Measurements from ENCODE around the gene AGBL5. TPM values are rescaled to one million over a fixed set of nuclear protein-coding genes. Genes with fewer than 3 reads are reported as not detected.

Gene AGBL5
- total and polyA plus RNA-seq, 2 donors (not counting 1 experiment from before 2014, with no cell fraction given): 19.8 to 20.9 TPM

- no peak overlapping the region for H3K27ac ChIP-seq (ENCODE audit: insufficient read depth, low read length)
- H3K9me3 ChIP-seq (ENCODE audit: control insufficient read depth, insufficient read depth, low read depth, low read length): no peaks in the 10 kb centered on the region
- no peaks in the 10 kb centered on the region for H3K36me3 ChIP-seq (ENCODE audit: control insufficient read depth, insufficient read depth, low read length)
- TF ChIP-seq EZH2 (IDR thresholded peaks at IDR 0.05; ENCODE audit: low read length, missing control alignments): no peak
- TF ChIP-seq, protein P1, sequence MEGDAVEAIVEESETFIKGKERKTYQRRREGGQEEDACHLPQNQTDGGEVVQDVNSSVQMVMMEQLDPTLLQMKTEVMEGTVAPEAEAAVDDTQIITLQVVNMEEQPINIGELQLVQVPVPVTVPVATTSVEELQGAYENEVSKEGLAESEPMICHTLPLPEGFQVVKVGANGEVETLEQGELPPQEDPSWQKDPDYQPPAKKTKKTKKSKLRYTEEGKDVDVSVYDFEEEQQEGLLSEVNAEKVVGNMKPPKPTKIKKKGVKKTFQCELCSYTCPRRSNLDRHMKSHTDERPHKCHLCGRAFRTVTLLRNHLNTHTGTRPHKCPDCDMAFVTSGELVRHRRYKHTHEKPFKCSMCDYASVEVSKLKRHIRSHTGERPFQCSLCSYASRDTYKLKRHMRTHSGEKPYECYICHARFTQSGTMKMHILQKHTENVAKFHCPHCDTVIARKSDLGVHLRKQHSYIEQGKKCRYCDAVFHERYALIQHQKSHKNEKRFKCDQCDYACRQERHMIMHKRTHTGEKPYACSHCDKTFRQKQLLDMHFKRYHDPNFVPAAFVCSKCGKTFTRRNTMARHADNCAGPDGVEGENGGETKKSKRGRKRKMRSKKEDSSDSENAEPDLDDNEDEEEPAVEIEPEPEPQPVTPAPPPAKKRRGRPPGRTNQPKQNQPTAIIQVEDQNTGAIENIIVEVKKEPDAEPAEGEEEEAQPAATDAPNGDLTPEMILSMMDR (conservative IDR thresholded peaks at IDR 0.05 in 1 of 2, IDR thresholded peaks at IDR 0.05 in 1 of 2; ENCODE audit: low read depth in 1 of 2, low read length in 2 of 2): no peak
- H3K4me2 ChIP-seq (ENCODE audit: extremely low read depth, insufficient read depth, low read length): no peak overlapping the region
- no peak for DNase-seq (ENCODE audit: low read depth in 2 of 2)
- H3K9ac ChIP-seq (ENCODE audit: insufficient read depth, low read length): no peak overlapping the region
- H3K4me1 ChIP-seq (ENCODE audit: control insufficient read depth, extremely low read depth, insufficient read depth, low read length): peaks cover 6% of the 10 kb centered on the region
- H4K20me1 ChIP-seq (ENCODE audit: control insufficient read depth, extremely low read depth, insufficient read depth, low read length): peaks cover 1% of the 10 kb centered on the region
- H3K4me3 ChIP-seq (replicated peaks in 1 of 4; ENCODE audit: control extremely low read depth in 1 of 4, insufficient read depth in 1 of 4, low read depth in 3 of 4, low read length in 4 of 4): no peak overlapping the region
- H3K79me2 ChIP-seq (ENCODE audit: control insufficient read depth, insufficient read depth, low read length): no peaks in the 10 kb centered on the region
- no peaks in the 10 kb centered on the region for H3K27me3 ChIP-seq (ENCODE audit: control insufficient read depth, insufficient read depth, low read length)
- H2AFZ ChIP-seq (ENCODE audit: low read length): no peak overlapping the region
Measured at GRCh38 chr2:27008678-27009077, 42.8 kb upstream of the AGBL5 start.

DNA sequence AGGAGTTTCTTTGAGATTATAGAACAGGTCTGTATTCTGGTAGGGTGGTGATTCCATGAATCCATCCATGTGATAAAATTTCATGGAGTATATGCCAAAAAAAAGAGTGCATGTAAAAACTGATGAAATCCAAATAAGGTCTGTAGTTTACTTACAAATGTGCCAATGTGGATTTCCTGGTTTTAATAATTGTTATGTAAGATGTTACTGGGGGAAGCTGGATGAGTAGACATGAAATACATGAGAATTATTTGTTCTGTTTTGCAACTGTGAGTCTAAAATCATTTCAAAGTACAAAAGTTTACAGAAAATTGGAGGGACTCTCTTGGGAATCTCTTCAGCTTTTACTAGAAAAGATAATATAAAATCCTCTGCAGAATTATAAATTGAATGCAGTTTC is 42.4 kb upstream of the AGBL5 start:
- H3K27ac ChIP-seq (ENCODE audit: insufficient read depth, low read length): no peak overlapping the region
- no peak overlapping the region for H3K4me2 ChIP-seq (ENCODE audit: extremely low read depth, insufficient read depth, low read length)
- no peak for TF ChIP-seq EZH2 (IDR thresholded peaks at IDR 0.05; ENCODE audit: low read length, missing control alignments)
- TF ChIP-seq, protein P1 (conservative IDR thresholded peaks at IDR 0.05 in 1 of 2, IDR thresholded peaks at IDR 0.05 in 1 of 2; ENCODE audit: low read depth in 1 of 2, low read length in 2 of 2): no peak
- H3K9me3 ChIP-seq (ENCODE audit: control insufficient read depth, insufficient read depth, low read depth, low read length): no peaks in the 10 kb centered on the region
- no peak overlapping the region for H2AFZ ChIP-seq (ENCODE audit: low read length)
- H3K27me3 ChIP-seq (ENCODE audit: control insufficient read depth, insufficient read depth, low read length): no peaks in the 10 kb centered on the region
- peaks cover 1% of the 10 kb centered on the region for H4K20me1 ChIP-seq (ENCODE audit: control insufficient read depth, extremely low read depth, insufficient read depth, low read length)
- no peak for DNase-seq (ENCODE audit: low read depth in 2 of 2)
- no peaks in the 10 kb centered on the region for H3K36me3 ChIP-seq (ENCODE audit: control insufficient read depth, insufficient read depth, low read length)
- no peak overlapping the region for H3K4me3 ChIP-seq (replicated peaks in 1 of 4; ENCODE audit: control extremely low read depth in 1 of 4, insufficient read depth in 1 of 4, low read depth in 3 of 4, low read length in 4 of 4)
- H3K79me2 ChIP-seq (ENCODE audit: control insufficient read depth, insufficient read depth, low read length): no peaks in the 10 kb centered on the region
- no peak overlapping the region for H3K9ac ChIP-seq (ENCODE audit: insufficient read depth, low read length)
- H3K4me1 ChIP-seq (ENCODE audit: control insufficient read depth, extremely low read depth, insufficient read depth, low read length): peaks cover 6% of the 10 kb centered on the region

GRCh38 chr2:27009716-27010115 is 41.8 kb upstream of the AGBL5 start:
- Histone ChIP-seq H3K4me1 (ENCODE audit: control insufficient read depth, extremely low read depth, insufficient read depth, low read length) (peaks cover 6% of the 10 kb centered on the region), H3K4me3 (replicated peaks in 1 of 4; ENCODE audit: control extremely low read depth in 1 of 4, insufficient read depth in 1 of 4, low read depth in 3 of 4, low read length in 4 of 4) (no peak overlapping the region), H2AFZ (ENCODE audit: low read length) (no peak overlapping the region), H4K20me1 (ENCODE audit: control insufficient read depth, extremely low read depth, insufficient read depth, low read length) (peaks cover 1% of the 10 kb centered on the region), H3K27me3 (ENCODE audit: control insufficient read depth, insufficient read depth, low read length) (no peaks in the 10 kb centered on the region), H3K36me3 (ENCODE audit: control insufficient read depth, insufficient read depth, low read length) (no peaks in the 10 kb centered on the region), H3K4me2 (ENCODE audit: extremely low read depth, insufficient read depth, low read length) (no peak overlapping the region), H3K79me2 (ENCODE audit: control insufficient read depth, insufficient read depth, low read length) (no peaks in the 10 kb centered on the region), H3K9me3 (ENCODE audit: control insufficient read depth, insufficient read depth, low read depth, low read length) (no peaks in the 10 kb centered on the region), H3K27ac (ENCODE audit: insufficient read depth, low read length) (no peak overlapping the region), H3K9ac (ENCODE audit: insufficient read depth, low read length) (no peak overlapping the region)
- DNase-seq (ENCODE audit: low read depth in 2 of 2): no peak
- TF ChIP-seq, protein P1 (conservative IDR thresholded peaks at IDR 0.05 in 1 of 2, IDR thresholded peaks at IDR 0.05 in 1 of 2; ENCODE audit: low read depth in 1 of 2, low read length in 2 of 2): no peak
- TF ChIP-seq EZH2 (IDR thresholded peaks at IDR 0.05; ENCODE audit: low read length, missing control alignments): no peak

All from fibroblast of lung (primary cell).